Vagina (tissue), 2 donors: ENCODE data around the gene TXK. TPM values are rescaled to one million over a fixed set of nuclear protein-coding genes. Genes with fewer than 3 reads are reported as not detected.

Experiments
- DNase-seq, 2 donors: peaks; one replicate each; pipeline ENCODE4 v3.0.0-alpha.2; 2017; ENCODE audit errors: extremely low spot score in 2 of 2
- H3K27ac ChIP-seq: fragments of 200-600 bp; sonication (generic); one replicate; pipeline ENCODE4 v1.5.1; 2019
- H3K27me3 ChIP-seq: fragments of 200-600 bp; sonication (generic); one replicate; pipeline ENCODE4 v1.5.1; 2019
- H3K36me3 ChIP-seq, 2 donors: fragments of 200-600 bp; sonication (generic); one replicate each; pipeline ENCODE4 v1.5.1; 2017 to 2019
- H3K4me1 ChIP-seq: fragments of 200-600 bp; sonication (generic); one replicate; pipeline ENCODE4 v1.5.1; 2019
- H3K4me3 ChIP-seq, 2 donors: fragments of 200-600 bp; sonication (generic); 1 replicate in 1 of 2; 2 replicates in 1 of 2; pipeline ENCODE4 v1.5.1; 2016 to 2019
- H3K9me3 ChIP-seq: fragments of 200-600 bp; sonication (generic); one replicate; pipeline ENCODE4 v1.5.1; 2019
- CTCF ChIP-seq, 3 experiments: fragments of 450-650 bp in 2 of 3; fragments of 200-600 bp in 1 of 3; sonication (generic) in 1 of 3; IDR thresholded peaks; one replicate each; pipeline ENCODE4 v1.5.1; 2017 to 2019; ENCODE audit warnings: antibody characterized with exemption in 3 of 3, mild to moderate bottlenecking in 2 of 3, moderate library complexity in 2 of 3
- POLR2A ChIP-seq, 2 donors: fragments of 450-650 bp; IDR thresholded peaks; one replicate each; pipeline ENCODE4 v1.6.1; 2017; ENCODE audit warnings: antibody characterized with exemption in 2 of 2, mild to moderate bottlenecking in 2 of 2, moderate library complexity in 2 of 2
- POLR2AphosphoS5 ChIP-seq, 2 donors: sonication (generic); formaldehyde crosslinking; IDR thresholded peaks; one replicate each; pipeline ENCODE4 v1.9.0; 2017; ENCODE audit warnings: antibody characterized with exemption in 2 of 2, mild to moderate bottlenecking in 2 of 2, low read depth in 1 of 2; ENCODE audit not compliant: insufficient read depth in 1 of 2
- intact Hi-C: fragments of 100-400 bp; cut with DNase I; formaldehyde crosslinking; loops from one replicate; pipeline ENCODE4 v1.15.1; 2023
- total RNA-seq: library from RNA; depleted of rRNA; stranded (reverse); fragments of >200 nt; gene quantifications from one replicate; pipeline ENCODE4 v1.2.3, GENCODE V29; 2016

The TXK gene
- total RNA-seq, 1 donor from 2014 or later = 8.1 TPM

- H3K4me1 ChIP-seq = no peaks in the 10 kb centered on the region
- no peaks in the 10 kb centered on the region for H3K27me3 ChIP-seq
- peaks cover 0 to 11% of the 10 kb centered on the region in 2 donors for H3K36me3 ChIP-seq
- no peak for TF ChIP-seq POLR2A (IDR thresholded peaks at IDR 0.05)
- TF ChIP-seq POLR2AphosphoS5 (IDR thresholded peaks at IDR 0.05; ENCODE audit: insufficient read depth in 1 of 2, low read depth in 1 of 2) = no peak
- no peak for TF ChIP-seq CTCF (IDR thresholded peaks at IDR 0.05)
- DNase-seq = no peak
- no peaks in the 10 kb centered on the region for H3K9me3 ChIP-seq
- H3K4me3 ChIP-seq = no peak overlapping the region
- intact Hi-C loops = no loop called here
- no peak overlapping the region for H3K27ac ChIP-seq
Measured at GRCh38 chr4:48138936-48139335, 4.9 kb upstream of the TXK start.

- DNase-seq = no peak
- H3K9me3 ChIP-seq = no peaks in the 10 kb centered on the region
- peaks cover 0 to 11% of the 10 kb centered on the region in 2 donors for H3K36me3 ChIP-seq
- no peak overlapping the region for H3K4me3 ChIP-seq
- H3K27me3 ChIP-seq = no peaks in the 10 kb centered on the region
- intact Hi-C loops = no loop called here
- no peak for TF ChIP-seq POLR2A (IDR thresholded peaks at IDR 0.05)
- no peak for TF ChIP-seq CTCF (IDR thresholded peaks at IDR 0.05)
- no peak for TF ChIP-seq POLR2AphosphoS5 (IDR thresholded peaks at IDR 0.05; ENCODE audit: insufficient read depth in 1 of 2, low read depth in 1 of 2)
- H3K4me1 ChIP-seq = no peaks in the 10 kb centered on the region
- no peak overlapping the region for H3K27ac ChIP-seq
Measured at GRCh38 chr4:48138511-48138910, 4.5 kb upstream of the TXK start.

- intact Hi-C loops = no loop called here
- no peak overlapping the region for H3K27ac ChIP-seq
- H3K36me3 ChIP-seq = peaks cover 0 to 11% of the 10 kb centered on the region in 2 donors
- no peaks in the 10 kb centered on the region for H3K9me3 ChIP-seq
- no peak for TF ChIP-seq POLR2AphosphoS5 (IDR thresholded peaks at IDR 0.05; ENCODE audit: insufficient read depth in 1 of 2, low read depth in 1 of 2)
- no peak for TF ChIP-seq CTCF (IDR thresholded peaks at IDR 0.05)
- H3K4me3 ChIP-seq = no peak overlapping the region
- no peak for DNase-seq
- H3K27me3 ChIP-seq = no peaks in the 10 kb centered on the region
- no peaks in the 10 kb centered on the region for H3K4me1 ChIP-seq
Measured at GRCh38 chr4:48137846-48138245, 3.8 kb upstream of the TXK start.

- DNase-seq = no peak
- H3K27me3 ChIP-seq = no peaks in the 10 kb centered on the region
- TF ChIP-seq POLR2AphosphoS5 (IDR thresholded peaks at IDR 0.05; ENCODE audit: insufficient read depth in 1 of 2, low read depth in 1 of 2) = no peak
- no peak for TF ChIP-seq POLR2A (IDR thresholded peaks at IDR 0.05)
- no peaks in the 10 kb centered on the region for H3K4me1 ChIP-seq
- no peaks in the 10 kb centered on the region for H3K9me3 ChIP-seq
- intact Hi-C loops = no loop called here
- no peak overlapping the region for H3K27ac ChIP-seq
- peaks cover 0 to 11% of the 10 kb centered on the region in 2 donors for H3K36me3 ChIP-seq
- no peak overlapping the region for H3K4me3 ChIP-seq
Measured at GRCh38 chr4:48133669-48134068, 381 bp downstream of the TXK start.

- Histone ChIP-seq H3K9me3 (no peaks in the 10 kb centered on the region), H3K36me3 (peaks cover 0 to 11% of the 10 kb centered on the region in 2 donors), H3K27me3 (no peaks in the 10 kb centered on the region), H3K4me1 (peaks cover 11% of the 10 kb centered on the region), H3K4me3 (no peak overlapping the region), H3K27ac (no peak overlapping the region)
- TF ChIP-seq CTCF (IDR thresholded peaks at IDR 0.05) = no peak
- TF ChIP-seq POLR2AphosphoS5 (IDR thresholded peaks at IDR 0.05; ENCODE audit: insufficient read depth in 1 of 2, low read depth in 1 of 2) = no peak
- TF ChIP-seq POLR2A (IDR thresholded peaks at IDR 0.05) = no peak
- no peak for DNase-seq
- intact Hi-C loops = no loop called here
Measured at GRCh38 chr4:48131736-48132135, 2.3 kb downstream of the TXK start.
